DND-41 (cell line): ENCODE results near the gene HSP90AB1.

Experiments used
- ATAC-seq: fragments of 200-7000 bp; cut with Tn5 transposase; 3 replicates; pipeline ENCODE4 v1.9.1; 2021; ENCODE audit warnings: low read depth; ENCODE audit not compliant: insufficient read depth
- DNase-seq: peaks from one replicate; pipeline ENCODE4 v3.0.0-alpha.2; 2020
- H2AFZ ChIP-seq: 2 replicates; pipeline ENCODE4 v1.6.0; 2012; ENCODE audit warnings: low read depth, low read length
- H3K27ac ChIP-seq: 2 replicates; pipeline ENCODE4 v1.5.1; 2012; ENCODE audit warnings: low read length, inconsistent platforms
- H3K27me3 ChIP-seq: fragments of 200-600 bp; sonication (generic); 2 replicates; pipeline ENCODE4 v1.6.0; 2012; ENCODE audit warnings: low read length, mild to moderate bottlenecking, inconsistent platforms; ENCODE audit not compliant: insufficient read depth, poor library complexity
- H3K36me3 ChIP-seq: 2 replicates; pipeline ENCODE4 v1.5.1; 2012; ENCODE audit warnings: low read length, inconsistent platforms; ENCODE audit not compliant: insufficient read depth
- H3K4me1 ChIP-seq: 2 replicates; pipeline ENCODE4 v1.5.1; 2012; ENCODE audit warnings: mild to moderate bottlenecking, low read length; ENCODE audit not compliant: insufficient read depth
- H3K4me2 ChIP-seq: 2 replicates; pipeline ENCODE4 v1.6.0; 2012; ENCODE audit warnings: mild to moderate bottlenecking, moderate library complexity, low read length, inconsistent platforms; ENCODE audit not compliant: insufficient read depth
- H3K4me3 ChIP-seq, 2 experiments: fragments of 200-600 bp in 1 of 2; shearing (Covaris generic) in 1 of 2; 2 replicates each; pipeline ENCODE4 v1.5.1; 2012 to 2016; ENCODE audit warnings: inconsistent platforms in 2 of 2, low read length in 2 of 2, mild to moderate bottlenecking in 2 of 2, low read depth in 1 of 2, moderate library complexity in 1 of 2
- H3K79me2 ChIP-seq: 2 replicates; pipeline ENCODE4 v1.6.0; 2012; ENCODE audit warnings: low read length, inconsistent platforms; ENCODE audit not compliant: insufficient read depth
- H3K9ac ChIP-seq: 2 replicates; pipeline ENCODE4 v1.6.0; 2012; ENCODE audit warnings: low read depth, mild to moderate bottlenecking, inconsistent platforms, low read length, moderate library complexity
- H3K9me3 ChIP-seq: 2 replicates; pipeline ENCODE4 v1.5.1; 2012; ENCODE audit warnings: low read length, moderate library complexity, mild to moderate bottlenecking, inconsistent platforms; ENCODE audit not compliant: insufficient read depth, severe bottlenecking
- H4K20me1 ChIP-seq: 2 replicates; pipeline ENCODE4 v1.6.0; 2012; ENCODE audit warnings: low read length; ENCODE audit not compliant: insufficient read depth
- EZH2 ChIP-seq: IDR thresholded peaks from 3 replicates; pipeline ENCODE4 v1.6.1; 2012; ENCODE audit warnings: borderline replicate concordance, low read depth, mild to moderate bottlenecking, moderate library complexity, low read length, inconsistent platforms; ENCODE audit not compliant: severe bottlenecking
- TF ChIP-seq, protein P1 (sequence below): IDR thresholded peaks from 2 replicates; pipeline ENCODE4 v1.5.1; 2012; ENCODE audit warnings: borderline replicate concordance, low read length, moderate library complexity, mild to moderate bottlenecking; ENCODE audit not compliant: poor library complexity, severe bottlenecking; ENCODE audit errors: extremely low read depth

HSP90AB1 gene

GRCh38 chr6:44265007-44265721 lies 18.3 kb downstream of the HSP90AB1 start, which contains the start of gene NFKBIE:
Gene NFKBIE, minus strand, starts transcription at chr6:44265551. Its CDS starts 205 bp downstream, at chr6:44265346.
- Histone ChIP-seq H3K36me3 (peaks cover 23% of the 10 kb centered on the region), H4K20me1 (peaks cover 25% of the 10 kb centered on the region), H3K27ac (peak within 1 kb of the TSS; percentile 26), H3K4me1 (peaks cover 33% of the 10 kb centered on the region), H3K9ac (peak within 1 kb of the TSS; percentile 64), H3K4me2 (peak within 1 kb of the TSS; percentile 78), H3K79me2 (peaks cover 23% of the 10 kb centered on the region), H3K9me3 (no peaks in the 10 kb centered on the region), H2AFZ (peak within 1 kb of the TSS; percentile 82), H3K4me3 (peak within 1 kb of the TSS; percentile 65 to 79), H3K27me3 (no peaks in the 10 kb centered on the region)
- DNase-seq (peak; percentile 89), ATAC-seq (peak; percentile 80)
- no peak for TF ChIP-seq EZH2
- TF ChIP-seq, protein P1, sequence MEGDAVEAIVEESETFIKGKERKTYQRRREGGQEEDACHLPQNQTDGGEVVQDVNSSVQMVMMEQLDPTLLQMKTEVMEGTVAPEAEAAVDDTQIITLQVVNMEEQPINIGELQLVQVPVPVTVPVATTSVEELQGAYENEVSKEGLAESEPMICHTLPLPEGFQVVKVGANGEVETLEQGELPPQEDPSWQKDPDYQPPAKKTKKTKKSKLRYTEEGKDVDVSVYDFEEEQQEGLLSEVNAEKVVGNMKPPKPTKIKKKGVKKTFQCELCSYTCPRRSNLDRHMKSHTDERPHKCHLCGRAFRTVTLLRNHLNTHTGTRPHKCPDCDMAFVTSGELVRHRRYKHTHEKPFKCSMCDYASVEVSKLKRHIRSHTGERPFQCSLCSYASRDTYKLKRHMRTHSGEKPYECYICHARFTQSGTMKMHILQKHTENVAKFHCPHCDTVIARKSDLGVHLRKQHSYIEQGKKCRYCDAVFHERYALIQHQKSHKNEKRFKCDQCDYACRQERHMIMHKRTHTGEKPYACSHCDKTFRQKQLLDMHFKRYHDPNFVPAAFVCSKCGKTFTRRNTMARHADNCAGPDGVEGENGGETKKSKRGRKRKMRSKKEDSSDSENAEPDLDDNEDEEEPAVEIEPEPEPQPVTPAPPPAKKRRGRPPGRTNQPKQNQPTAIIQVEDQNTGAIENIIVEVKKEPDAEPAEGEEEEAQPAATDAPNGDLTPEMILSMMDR: peak; percentile 76

GRCh38 chr6:44265722-44266233 lies 18.9 kb downstream of the HSP90AB1 start:
- H4K20me1 ChIP-seq: peaks cover 25% of the 10 kb centered on the region
- H3K9me3 ChIP-seq: no peaks in the 10 kb centered on the region
- DNase-seq (no peak), ATAC-seq (no peak)
- peaks cover 33% of the 10 kb centered on the region for H3K4me1 ChIP-seq
- no peaks in the 10 kb centered on the region for H3K27me3 ChIP-seq
- peak overlapping the region; percentile 65 to 79; a peak in 3 of 4 replicates for H3K4me3 ChIP-seq
- H3K9ac ChIP-seq: peak overlapping the region; percentile 64
- H3K36me3 ChIP-seq: peaks cover 20% of the 10 kb centered on the region
- no peak overlapping the region for H3K27ac ChIP-seq
- H3K4me2 ChIP-seq: peak overlapping the region; percentile 78
- TF ChIP-seq EZH2: no peak
- TF ChIP-seq, protein P1: no peak
- peak overlapping the region; percentile 55; the same call in 1 of the 2 replicates for H2AFZ ChIP-seq
- peaks cover 23% of the 10 kb centered on the region for H3K79me2 ChIP-seq

DNA sequence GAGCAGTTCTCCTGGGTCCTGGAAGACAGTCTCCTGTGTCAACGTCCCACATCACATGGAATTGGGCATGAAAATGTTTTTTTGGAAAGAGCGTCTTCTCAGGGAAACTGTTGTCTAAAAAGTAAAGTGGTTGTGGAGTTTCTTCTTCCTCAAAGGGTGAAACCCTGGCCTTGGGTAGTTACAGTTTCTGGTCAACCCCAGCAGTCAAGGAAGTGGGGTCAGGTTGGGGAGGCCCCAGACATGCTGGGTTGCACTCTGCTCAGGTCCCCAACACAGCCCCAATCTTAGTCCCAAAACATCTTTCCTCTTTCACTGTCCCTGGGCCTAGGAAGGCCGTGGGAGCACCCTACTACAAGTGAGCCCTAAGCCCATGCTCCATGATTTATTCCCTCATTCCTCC lies 19.4 kb downstream of the HSP90AB1 start:
- no peak for ATAC-seq
- no peaks in the 10 kb centered on the region for H3K9me3 ChIP-seq
- no peak for DNase-seq
- TF ChIP-seq, protein P1: no peak
- TF ChIP-seq EZH2: no peak
- H3K27me3 ChIP-seq: no peaks in the 10 kb centered on the region
- H3K79me2 ChIP-seq: peaks cover 23% of the 10 kb centered on the region
- H3K4me3 ChIP-seq: no peak overlapping the region
- peaks cover 25% of the 10 kb centered on the region for H4K20me1 ChIP-seq
- no peak overlapping the region for H2AFZ ChIP-seq
- H3K27ac ChIP-seq: no peak overlapping the region
- peaks cover 17% of the 10 kb centered on the region for H3K36me3 ChIP-seq
- peaks cover 33% of the 10 kb centered on the region for H3K4me1 ChIP-seq
- no peak overlapping the region for H3K9ac ChIP-seq
- H3K4me2 ChIP-seq: no peak overlapping the region
